Posterior vena cava (tissue), 2 donors: ENCODE data around the gene IGSF5. TPM values are rescaled to one million over a fixed set of nuclear protein-coding genes. Genes with fewer than 3 reads are reported as not detected.

Experiments used
- total RNA-seq, 2 donors: library from RNA; stranded (reverse); fragmentation: NEBNext Ultra II Directional; extraction: Animal tissue kit (Norgen Biotek cat#: 25700); gene quantifications; one replicate each; pipeline ENCODE4 v1.2.1, GENCODE V29; 2021
- donor health status: DM: yes; HTN: yes; CAD: no.
- donor health status: DM: yes; HTN: yes; CAD: no.

IGSF5 gene
- total RNA-seq, 2 donors from 2014 or later = 0.33 to 0.46 TPM

Other genes starting within 250 kb of the IGSF5 start
- 1 to 10 TPM in 1 of 2 donors, under 1 TPM in 1; 0.19 to 1.1 TPM for gene B3GALT5, start 132.2 kb upstream of the IGSF5 start, total RNA-seq
- gene PCP4, start 122.3 kb downstream of the IGSF5 start, total RNA-seq = 10 to 100 TPM; 15.3 to 51.4 TPM